Astrocyte of the cerebellum (primary cell): ENCODE measurements around the gene TAGLN.

Experiments
- DNase-seq: peaks from one replicate; pipeline ENCODE4 v3.0.0-alpha.2; 2011; ENCODE audit warnings: low read depth
- H3K4me3 ChIP-seq: 2 replicates; pipeline ENCODE4 v1.5.1; 2011; ENCODE audit warnings: mild to moderate bottlenecking, low read depth, low read length, moderate library complexity
- CTCF ChIP-seq: IDR thresholded peaks from 2 replicates; pipeline ENCODE4 v1.5.1; 2012; ENCODE audit warnings: low read length, low read depth, moderate library complexity, mild to moderate bottlenecking; ENCODE audit errors: missing control alignments
- in situ Hi-C: cut with HindIII; loops from 2 replicates; pipeline ENCODE4 v1.10.0; 2017; ENCODE audit warnings: low sequenced_read_pairs

The TAGLN gene

DNA sequence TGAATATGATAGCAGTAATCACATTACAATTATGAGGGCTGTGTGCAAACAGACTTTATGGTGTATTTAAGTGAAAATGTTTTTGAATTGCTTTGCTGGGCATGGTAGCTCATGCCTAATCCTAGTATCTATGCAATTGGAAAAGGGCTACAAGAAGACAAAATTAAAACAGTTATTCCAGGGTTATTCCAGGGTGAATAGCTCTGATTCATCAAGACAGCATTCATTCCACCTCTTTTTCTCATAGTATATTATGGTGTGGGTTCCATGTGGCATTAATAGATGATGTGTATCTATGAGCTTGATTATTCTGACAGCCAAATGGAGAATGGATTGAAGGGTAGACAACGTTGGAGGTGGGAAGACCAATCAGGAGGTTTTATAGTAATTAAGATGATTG is 32.7 kb upstream of the TAGLN start:
- H3K4me3 ChIP-seq = no peak overlapping the region
- no peak for TF ChIP-seq CTCF
- DNase-seq = no peak
- in situ Hi-C loops = no loop called here

GRCh38 chr11:117169736-117170135 is 29.4 kb upstream of the TAGLN start:
- TF ChIP-seq CTCF = no peak
- in situ Hi-C loops = no loop called here

GRCh38 chr11:117170210-117170609 is 29.0 kb upstream of the TAGLN start:
- in situ Hi-C loops = no loop called here
- no peak overlapping the region for H3K4me3 ChIP-seq
- no peak for DNase-seq
- TF ChIP-seq CTCF = no peak

More at GRCh38 chr11:117169736-117170135, 29.4 kb upstream of the TAGLN start:
- DNase-seq = no peak
- H3K4me3 ChIP-seq = no peak overlapping the region

GRCh38 chr11:117171007-117171403 is 28.2 kb upstream of the TAGLN start:
- in situ Hi-C loops = no loop called here
- DNase-seq = no peak
- no peak for TF ChIP-seq CTCF

GRCh38 chr11:117171404-117172061 is 27.6 kb upstream of the TAGLN start:
- in situ Hi-C loops = no loop called here
- no peak overlapping the region for H3K4me3 ChIP-seq
- TF ChIP-seq CTCF = no peak
- DNase-seq = no peak

More at GRCh38 chr11:117171007-117171403, 28.2 kb upstream of the TAGLN start:
- no peak overlapping the region for H3K4me3 ChIP-seq

DNA sequence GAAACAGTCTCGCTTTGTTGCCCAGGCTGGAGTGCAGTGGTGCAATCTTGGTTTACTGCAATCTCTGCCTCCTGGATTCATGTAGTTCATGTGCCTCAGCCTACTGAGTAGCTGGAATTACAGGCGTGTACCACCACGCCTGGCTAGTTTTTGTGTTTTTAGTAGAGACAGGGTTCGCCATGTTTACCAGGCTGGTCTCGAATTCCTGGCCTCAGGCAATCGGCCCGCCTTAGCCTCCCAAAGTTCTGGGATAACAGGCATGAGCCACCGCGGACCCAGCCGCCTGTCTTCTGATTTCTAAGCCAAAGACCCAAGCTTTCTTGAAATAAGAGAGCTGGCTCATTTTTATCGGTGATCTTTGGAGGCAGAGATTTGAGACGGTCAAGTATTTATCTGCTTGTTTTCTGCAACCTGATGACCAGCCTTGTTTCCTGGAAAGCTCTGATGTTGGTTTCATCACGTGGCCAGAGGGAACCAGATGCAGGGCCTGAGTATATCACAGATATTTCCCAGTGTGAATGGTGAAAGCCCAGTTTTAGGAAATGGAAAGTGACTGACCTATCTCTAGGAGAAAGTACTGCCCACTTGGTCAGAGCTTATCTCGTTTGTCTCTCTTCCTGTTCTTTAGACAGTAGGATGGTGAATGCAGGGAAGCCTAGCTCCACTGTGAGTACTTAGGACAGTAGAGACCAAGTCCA is 26.3 kb upstream of the TAGLN start:
- no peak for TF ChIP-seq CTCF
- in situ Hi-C loops = no loop called here
- no peak overlapping the region for H3K4me3 ChIP-seq
- DNase-seq = no peak
